ENCODE results near the gene ELL2. TPM values are rescaled to one million over a fixed set of nuclear protein-coding genes. Genes with fewer than 3 reads are reported as not detected.
A peak's percentile ranks its signal among the peaks of the same experiment; 100 is the strongest.

The ELL2 gene
- total RNA-seq, 6 experiments from 2014 or later, result 74.3 to 96.4 (median 84.5) TPM

DNA sequence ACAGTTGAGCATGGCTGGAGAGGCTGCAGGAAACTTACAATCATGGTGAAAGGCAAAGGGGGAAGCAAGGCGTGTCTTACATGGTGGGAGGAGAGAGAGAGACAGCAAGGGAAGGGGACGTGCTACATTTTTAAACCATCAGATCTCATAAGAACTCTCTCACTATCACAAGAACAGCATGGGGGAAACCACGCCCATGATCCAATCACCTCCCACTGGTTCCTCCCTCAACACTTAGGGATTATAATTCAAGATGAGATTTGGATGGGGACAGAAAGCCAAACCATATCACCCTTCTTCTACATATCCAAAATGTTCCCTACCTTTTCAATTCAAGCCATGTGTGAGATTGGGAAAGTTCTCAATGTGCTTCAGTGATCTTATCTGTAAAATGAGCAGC, 116.3 kb downstream of the ELL2 start:
- no peaks in the 10 kb centered on the region for H3K9me3 ChIP-seq
- DNase-seq (no peak), ATAC-seq (no peak)
- peak overlapping the region in 2 of 3 donors; percentile 85 to 97 for H3K27ac ChIP-seq
- H3K27me3 ChIP-seq, result no peaks in the 10 kb centered on the region
- TF ChIP-seq CTCF (IDR thresholded peaks at IDR 0.05) (no peak), POLR2A (IDR thresholded peaks at IDR 0.05) (peak; percentile 38)
- 76% methylated on average over 3 of the region's 3 CpGs for WGBS (ENCODE audit: insufficient coverage, low coverage, low lambda C conversion rate, missing lambda C conversion rate)
- intact Hi-C loops (cut with DNase I), result loop anchor here (5.0 to 10.0 kb wide), 3 partner anchors 61 to 181 kb away; no protein-coding TSS in a partner anchor
- no peak overlapping the region for H3K4me3 ChIP-seq
- no peaks in the 10 kb centered on the region for H3K36me3 ChIP-seq
- H3K4me1 ChIP-seq, result peaks cover 0 to 50% (median 19%) of the 10 kb centered on the region in 4 donors

DNA sequence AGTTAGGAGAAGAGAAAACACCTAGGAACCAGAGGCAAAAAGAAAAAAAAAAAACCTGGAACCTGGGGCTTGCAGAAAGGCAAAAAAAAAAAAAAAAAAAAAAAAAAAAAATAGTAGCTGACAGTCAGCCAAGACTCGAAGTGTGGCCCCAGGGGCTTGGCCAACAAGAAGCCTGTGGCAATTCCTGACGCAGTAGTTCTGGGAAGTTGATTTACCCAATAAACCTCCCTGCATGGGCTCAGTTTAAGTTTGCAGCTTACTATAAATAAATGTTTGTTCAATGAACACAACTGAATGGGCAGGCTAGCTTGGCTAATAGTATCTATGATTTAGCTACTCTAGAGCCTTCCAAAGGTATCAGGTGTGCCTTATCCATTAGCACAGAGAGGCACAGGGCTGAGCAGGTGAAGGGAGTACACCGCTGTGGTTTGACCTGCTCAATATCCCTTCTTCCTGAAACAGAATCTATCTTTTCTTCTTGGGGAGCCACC, 117.9 kb downstream of the ELL2 start:
- WGBS (ENCODE audit: insufficient coverage, low coverage, low lambda C conversion rate, missing lambda C conversion rate), result 14% methylated on average over 3 of the region's 3 CpGs
- H3K4me1 ChIP-seq, result peaks cover 0 to 46% (median 13%) of the 10 kb centered on the region in 4 donors
- no peak for TF ChIP-seq CTCF (IDR thresholded peaks at IDR 0.05)
- peak; percentile 98 for TF ChIP-seq POLR2A (IDR thresholded peaks at IDR 0.05)
- H3K9me3 ChIP-seq, result no peaks in the 10 kb centered on the region
- H3K36me3 ChIP-seq, result no peaks in the 10 kb centered on the region
- intact Hi-C loops (cut with DNase I), result loop anchor here (5.0 to 10.0 kb wide), 3 partner anchors 59 to 196 kb away; partner anchors contain the start of gene RFESD (in 1 of the 2)
- H3K27ac ChIP-seq, result peak overlapping the region; percentile 77 to 97 (median 85)
- ATAC-seq, result peak; percentile 69 to 84 (median 77)
- peak; percentile 24 to 81 (median 73) for DNase-seq
- no peaks in the 10 kb centered on the region for H3K27me3 ChIP-seq
- H3K4me3 ChIP-seq, result peak overlapping the region in 2 of 3 donors; percentile 0 to 5

GRCh38 chr5:95842854-95843544, 118.7 kb downstream of the ELL2 start:
- no peaks in the 10 kb centered on the region for H3K27me3 ChIP-seq
- H3K4me1 ChIP-seq, result peaks cover 0 to 46% (median 13%) of the 10 kb centered on the region in 4 donors
- H3K36me3 ChIP-seq, result no peaks in the 10 kb centered on the region
- peak in 3 of 4 donors; percentile 11 to 38 (median 20) for TF ChIP-seq CTCF (IDR thresholded peaks at IDR 0.05)
- no peak for TF ChIP-seq POLR2A (IDR thresholded peaks at IDR 0.05)
- H3K27ac ChIP-seq, result peak overlapping the region; percentile 71 to 97 (median 85)
- intact Hi-C loops (cut with DNase I), result loop anchor here (5.0 to 10.0 kb wide), 3 partner anchors 58 to 196 kb away; partner anchors contain the start of gene RFESD (in 1 of the 2)
- H3K9me3 ChIP-seq, result no peaks in the 10 kb centered on the region
- DNase-seq (peak; percentile 72 to 82 (median 75)), ATAC-seq (peak; percentile 38 to 70 (median 62))
- no peak overlapping the region for H3K4me3 ChIP-seq
- WGBS (ENCODE audit: insufficient coverage, low coverage, low lambda C conversion rate, missing lambda C conversion rate), result 55% methylated on average over 8 of the region's 11 CpGs

DNA sequence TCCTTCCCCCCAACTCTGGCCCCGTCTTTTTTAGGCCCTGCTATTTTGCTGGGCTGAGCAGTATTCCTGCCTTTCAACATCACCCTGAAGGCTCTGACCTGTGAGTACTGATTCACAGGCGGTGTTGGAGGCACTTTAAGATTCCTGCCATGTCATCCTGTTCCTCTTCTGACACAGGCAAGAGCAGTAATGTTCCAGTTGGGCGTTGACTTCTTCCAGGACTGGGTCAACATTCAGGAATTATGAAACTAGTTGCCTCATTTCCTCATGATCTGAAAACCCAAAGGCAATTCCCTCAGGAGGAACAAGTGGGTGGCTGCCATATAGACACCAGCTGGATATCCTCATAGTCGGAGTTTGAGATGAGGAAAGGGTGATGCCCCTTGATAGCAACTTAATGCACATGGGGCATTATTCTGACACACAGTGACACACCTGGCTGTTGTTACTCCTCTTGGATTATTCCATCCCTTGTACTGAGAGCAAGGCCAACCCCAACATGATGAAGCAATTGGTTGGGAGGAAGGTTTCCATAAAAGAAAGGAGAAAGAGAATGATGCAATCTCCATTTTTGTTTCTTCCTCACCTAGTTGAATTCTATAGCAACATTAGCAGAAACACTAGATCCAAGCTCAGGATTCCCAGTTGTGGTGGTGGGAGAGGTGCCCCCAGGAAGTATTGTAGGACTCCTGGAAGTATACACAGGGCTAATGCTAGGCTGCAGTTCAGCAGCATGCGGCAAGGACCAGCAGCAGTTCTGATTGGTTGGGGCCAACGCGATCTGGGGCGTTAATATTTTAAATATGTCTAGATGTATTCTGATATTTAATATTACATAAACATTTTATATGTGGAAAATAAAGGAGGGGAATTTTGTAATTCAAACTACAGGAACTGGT, 119.5 kb downstream of the ELL2 start:
- TF ChIP-seq POLR2A (IDR thresholded peaks at IDR 0.05) (peak; percentile 15), CTCF (IDR thresholded peaks at IDR 0.05) (no peak)
- no peak for DNase-seq
- intact Hi-C loops (cut with DNase I), result loop anchor here (5.0 to 10.0 kb wide), 3 partner anchors 57 to 195 kb away; partner anchors contain the start of gene RFESD (in 1 of the 2)
- Histone ChIP-seq H3K27me3 (no peaks in the 10 kb centered on the region), H3K9me3 (no peaks in the 10 kb centered on the region), H3K27ac (peak overlapping the region; percentile 71 to 97 (median 85)), H3K4me1 (peaks cover 0 to 46% (median 13%) of the 10 kb centered on the region in 4 donors), H3K4me3 (no peak overlapping the region), H3K36me3 (no peaks in the 10 kb centered on the region)
- peak; percentile 20 to 42 (median 41) for ATAC-seq
- 65% methylated on average over 8 of the region's 8 CpGs for WGBS (ENCODE audit: insufficient coverage, low coverage, low lambda C conversion rate, missing lambda C conversion rate)
